ENCODE data around the gene PKM. TPM values are rescaled to one million over a fixed set of nuclear protein-coding genes. Genes with fewer than 3 reads are reported as not detected.

PKM gene
- polyA plus RNA-seq, 3 donors: 681 to 786 (median 709) TPM

DNA sequence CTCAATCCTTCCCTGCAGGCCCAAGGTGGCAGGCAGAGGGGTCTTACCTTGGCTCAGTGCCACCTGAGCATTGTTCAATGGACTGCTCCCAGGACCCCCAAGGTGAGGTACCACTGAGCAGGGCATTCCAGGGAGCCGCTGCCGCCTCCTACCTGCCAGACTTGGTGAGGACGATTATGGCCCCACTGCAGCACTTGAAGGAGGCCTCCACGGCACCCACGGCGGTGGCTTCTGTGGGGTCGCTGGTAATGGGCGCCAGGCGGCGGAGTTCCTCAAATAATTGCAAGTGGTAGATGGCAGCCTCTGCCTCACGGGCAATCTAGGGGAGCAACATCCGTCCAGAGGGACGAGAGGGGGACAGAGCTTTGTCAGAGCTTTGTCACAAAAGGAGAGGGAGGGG is 28.7 kb downstream of the PKM start:
- DNase-seq (ENCODE audit: low read depth in 3 of 3, low spot score in 2 of 3): no peak

DNA sequence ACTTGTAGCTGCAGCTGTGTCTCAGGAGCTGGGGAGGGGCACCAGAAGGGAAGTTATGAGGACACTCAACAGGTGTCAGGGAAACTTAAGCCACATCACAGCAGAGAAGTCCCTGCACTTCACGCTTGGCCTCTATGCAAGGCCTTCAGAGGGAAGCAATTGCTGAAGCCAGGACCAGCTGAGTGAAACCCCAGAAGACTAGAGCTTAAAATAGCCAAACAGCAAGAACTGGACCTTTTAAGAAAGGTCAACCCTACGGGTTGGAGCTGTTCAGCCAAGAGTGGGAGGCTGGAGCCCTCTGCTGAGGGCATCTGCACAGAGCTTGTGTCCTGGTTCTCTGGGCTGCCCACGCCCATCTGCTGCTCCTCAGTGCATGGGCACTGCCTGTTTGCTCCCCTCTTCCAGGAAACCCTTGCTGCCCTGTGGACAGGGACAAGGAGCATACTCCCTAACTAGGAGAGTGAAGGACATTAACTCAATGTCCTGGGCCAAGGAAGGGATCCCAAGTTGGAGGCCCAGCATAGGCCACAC is 29.5 kb downstream of the PKM start:
- DNase-seq (ENCODE audit: low read depth in 3 of 3, low spot score in 2 of 3): no peak

DNA sequence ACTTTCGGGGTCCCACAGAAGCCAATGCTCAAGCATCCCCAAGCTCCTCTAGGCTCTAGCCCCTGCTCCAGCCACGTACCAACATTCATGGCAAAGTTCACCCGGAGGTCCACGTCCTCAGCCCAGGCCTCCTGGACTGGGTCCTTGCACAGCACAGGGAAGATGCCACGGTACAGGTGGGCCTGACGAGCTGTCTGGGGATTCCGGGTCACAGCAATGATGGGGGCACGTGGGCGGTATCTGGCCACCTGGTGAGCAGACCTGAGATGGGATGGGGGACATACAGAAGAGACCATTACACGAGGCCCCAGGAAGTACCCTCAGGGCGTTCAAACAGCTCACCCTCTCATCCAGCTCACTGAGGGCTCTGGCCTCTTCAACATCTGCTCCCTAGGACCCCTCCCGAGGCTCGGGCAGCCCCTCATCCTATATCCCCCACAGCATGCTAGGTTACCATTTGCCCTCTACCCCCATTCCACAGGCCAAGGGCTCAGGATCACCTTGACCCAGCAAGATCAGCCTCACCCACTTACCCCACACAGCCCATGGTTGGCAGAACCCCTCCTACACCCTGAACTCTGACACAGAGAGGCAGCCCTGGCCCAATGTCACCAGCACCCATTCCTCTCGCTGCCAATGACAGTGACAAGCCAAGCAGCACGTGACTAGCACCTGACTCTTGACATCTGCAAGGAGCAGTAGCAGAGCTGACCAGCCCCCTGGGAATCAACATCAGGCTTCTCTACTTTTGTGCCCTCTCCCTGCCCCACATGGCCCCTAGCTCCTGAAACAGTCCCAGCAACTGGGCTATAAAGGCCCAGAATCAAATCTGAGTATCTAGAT is 30.4 kb downstream of the PKM start:
- no peak for DNase-seq (ENCODE audit: low read depth in 3 of 3, low spot score in 2 of 3)

DNA sequence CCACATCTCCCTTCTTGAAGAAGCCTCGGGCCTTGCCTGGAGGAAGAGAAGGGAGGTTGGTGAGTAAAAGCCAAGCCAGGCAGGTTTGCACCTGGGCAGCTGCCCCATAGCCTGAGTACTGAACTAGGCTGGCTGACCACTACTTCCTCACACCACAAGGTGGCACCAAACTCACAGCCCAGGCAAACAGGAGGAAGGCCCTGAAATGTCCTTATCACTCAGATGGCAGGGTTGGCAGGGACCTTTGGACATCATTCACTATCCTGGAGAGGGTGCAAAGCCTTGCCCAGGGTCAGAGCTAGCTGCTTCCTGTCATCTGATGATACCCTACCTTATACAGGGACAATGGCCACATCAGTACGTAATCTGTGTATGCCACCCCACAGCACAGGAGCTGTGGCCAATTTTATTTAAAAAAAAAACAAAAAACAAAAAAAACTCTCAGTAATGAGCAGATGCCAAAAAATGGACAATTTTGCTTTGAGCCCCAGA is 31.2 kb downstream of the PKM start:
- DNase-seq (ENCODE audit: low read depth in 3 of 3, low spot score in 2 of 3): peak in 2 of 3 donors; percentile 50 to 60

DNA sequence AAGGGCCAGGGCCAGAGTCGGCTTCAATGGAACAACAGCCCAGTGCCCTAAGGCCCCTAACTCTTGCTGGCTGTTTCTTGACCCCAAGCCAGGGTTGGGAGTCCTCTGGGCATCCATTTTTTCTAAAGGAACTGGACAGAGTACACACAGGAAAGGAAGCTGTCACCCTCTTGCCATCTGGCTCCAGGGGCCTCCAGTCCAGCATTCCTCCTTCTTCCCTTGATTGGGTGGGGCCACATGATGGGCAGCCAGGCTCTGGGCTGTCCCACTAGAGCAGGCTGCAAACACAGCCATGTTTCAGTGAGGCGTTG is 31.8 kb downstream of the PKM start:
- DNase-seq (ENCODE audit: low read depth in 3 of 3, low spot score in 2 of 3): no peak

DNA sequence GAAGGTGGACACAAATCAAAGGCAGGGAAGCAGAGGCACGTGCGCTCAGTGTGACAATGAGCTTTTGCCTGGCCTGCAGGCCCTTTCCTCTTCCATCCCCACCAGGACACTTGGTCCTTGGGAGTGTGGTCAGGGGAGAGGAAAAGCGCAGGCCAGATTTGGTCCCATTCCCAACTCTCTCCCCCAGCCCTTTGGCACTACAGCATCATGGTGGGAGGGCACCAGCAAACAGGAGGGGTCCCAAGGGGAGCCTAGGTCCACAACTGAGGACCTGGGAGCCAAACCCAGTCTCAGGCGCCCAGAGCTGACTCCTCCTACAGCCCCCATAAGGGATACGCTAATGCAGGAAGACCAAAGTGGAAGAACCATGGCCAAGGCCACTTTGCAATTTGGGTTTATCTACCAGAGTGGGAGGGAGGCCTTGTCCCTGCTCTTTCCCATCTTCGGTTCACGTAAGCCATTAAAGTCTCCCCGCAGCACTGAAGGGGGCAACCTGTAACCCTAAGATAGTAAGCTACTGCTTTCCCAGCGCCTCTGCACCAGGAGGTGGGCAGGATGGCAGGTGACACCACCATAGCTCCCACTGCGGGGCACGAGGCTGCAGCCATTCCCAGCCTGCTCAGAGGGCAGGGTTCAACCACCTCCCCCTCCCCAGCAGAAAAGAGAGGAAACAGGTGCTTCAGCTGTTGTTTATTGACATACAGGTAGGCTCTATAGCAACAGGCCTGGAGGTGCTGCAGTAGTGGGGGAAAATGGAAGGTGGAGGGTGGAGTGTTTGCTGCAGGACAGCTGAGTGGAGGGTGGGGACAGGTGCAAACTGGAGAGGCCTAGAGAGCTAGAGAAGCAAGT is 32.4 kb downstream of the PKM start:
- no peak for DNase-seq (ENCODE audit: low read depth in 3 of 3, low spot score in 2 of 3)

DNA sequence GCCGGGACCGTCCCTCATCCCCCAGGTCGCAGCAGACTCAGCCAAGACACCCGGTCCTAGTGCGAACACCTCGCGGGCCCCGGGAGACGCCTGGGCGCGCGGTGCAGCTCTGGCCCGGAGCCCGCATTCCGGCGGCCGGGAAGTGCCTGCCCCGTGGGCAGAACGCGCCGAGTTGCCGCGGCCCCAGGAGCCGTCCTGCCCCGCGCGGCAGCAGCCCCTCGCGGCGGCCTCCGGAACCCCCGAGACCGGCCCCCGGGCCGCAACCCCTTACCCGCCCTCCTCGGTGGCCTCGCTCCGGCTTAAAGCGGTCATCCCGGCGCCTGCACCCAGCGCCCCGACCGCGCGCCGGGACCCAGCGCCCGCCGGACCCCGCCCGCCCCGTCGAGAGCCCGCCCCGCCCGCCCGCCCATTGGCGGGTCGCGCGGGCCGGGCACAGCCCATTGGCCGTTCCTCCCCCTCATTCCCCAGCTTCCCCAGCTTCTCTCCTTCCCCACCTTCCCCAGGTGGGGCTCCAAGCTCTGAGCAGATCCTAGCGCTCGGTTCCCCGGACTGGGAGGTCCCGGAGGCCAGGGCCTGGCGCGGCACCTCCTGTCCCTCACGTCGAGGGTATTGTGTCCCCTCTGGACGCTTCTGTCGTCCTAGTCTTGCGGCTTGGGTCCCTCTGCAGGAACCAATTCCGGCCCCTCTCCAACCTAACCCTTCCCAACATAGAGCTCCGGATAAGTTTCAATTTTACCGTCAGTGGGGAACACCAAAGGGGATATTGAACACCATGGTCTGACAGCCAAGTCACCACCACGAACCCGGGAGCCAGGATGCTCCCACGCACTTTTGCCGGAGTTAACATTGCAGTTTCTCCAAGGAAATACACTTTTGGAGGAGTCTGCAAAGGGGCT is 33.3 kb downstream of the PKM start, which contains the start of gene GRAMD2A:
Gene GRAMD2A, minus strand, starts transcription at position 328 of the 896 bp plus-strand sequence.
- DNase-seq (ENCODE audit: low read depth in 3 of 3, low spot score in 2 of 3): no peak

DNA sequence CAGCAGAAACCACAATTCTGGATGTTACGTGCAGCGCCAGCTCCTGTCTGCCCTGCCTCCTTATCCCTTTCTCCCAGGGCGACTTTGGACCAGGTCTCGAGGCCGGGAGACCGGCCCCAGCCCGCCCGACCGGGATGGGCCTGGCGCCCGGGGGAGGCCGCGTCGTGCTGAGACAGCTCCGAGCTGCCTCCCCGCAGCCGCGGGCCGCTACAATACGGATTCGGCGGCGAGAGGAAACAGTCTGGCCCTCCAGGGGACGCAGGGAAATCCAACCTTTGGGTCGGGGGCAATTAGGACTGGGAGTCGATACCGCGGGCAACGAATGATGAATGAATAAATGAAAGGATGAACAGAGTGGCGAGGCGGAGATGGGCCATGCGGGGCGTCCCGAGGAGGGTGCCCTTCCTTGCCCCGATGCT is 33.9 kb downstream of the PKM start:
- no peak for DNase-seq (ENCODE audit: low read depth in 3 of 3, low spot score in 2 of 3)

DNA sequence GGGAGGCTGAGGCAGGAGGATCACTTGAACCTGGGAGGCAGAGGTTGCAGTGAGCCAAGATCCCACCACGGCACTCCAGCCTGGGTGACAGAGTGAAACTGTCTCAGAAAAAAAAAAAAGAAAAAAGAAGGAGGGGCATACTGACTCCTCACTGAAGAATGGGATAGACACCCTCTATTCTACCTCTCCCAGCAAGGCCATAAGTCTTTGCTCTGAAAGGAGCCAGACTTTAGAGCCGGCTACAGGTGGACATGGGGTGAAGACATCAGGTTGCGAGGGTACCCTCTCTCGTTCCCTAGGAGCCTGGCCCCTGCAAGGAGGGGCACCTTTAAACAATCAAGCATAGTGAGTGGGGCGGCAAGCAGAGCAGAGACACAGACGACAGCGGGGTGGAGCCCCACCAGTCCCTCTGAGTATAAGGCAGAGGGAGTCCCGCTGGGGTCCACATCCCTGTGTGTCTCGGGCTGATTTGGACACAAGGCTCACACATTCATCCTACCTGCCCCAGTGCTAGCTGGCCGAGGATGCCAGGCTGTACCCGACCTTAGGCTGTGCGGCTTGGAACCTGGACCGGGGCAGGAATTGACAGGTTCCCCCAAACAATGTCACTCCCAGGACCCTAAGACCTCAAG is 34.5 kb downstream of the PKM start:
- DNase-seq (ENCODE audit: low read depth in 3 of 3, low spot score in 2 of 3): no peak

DNA sequence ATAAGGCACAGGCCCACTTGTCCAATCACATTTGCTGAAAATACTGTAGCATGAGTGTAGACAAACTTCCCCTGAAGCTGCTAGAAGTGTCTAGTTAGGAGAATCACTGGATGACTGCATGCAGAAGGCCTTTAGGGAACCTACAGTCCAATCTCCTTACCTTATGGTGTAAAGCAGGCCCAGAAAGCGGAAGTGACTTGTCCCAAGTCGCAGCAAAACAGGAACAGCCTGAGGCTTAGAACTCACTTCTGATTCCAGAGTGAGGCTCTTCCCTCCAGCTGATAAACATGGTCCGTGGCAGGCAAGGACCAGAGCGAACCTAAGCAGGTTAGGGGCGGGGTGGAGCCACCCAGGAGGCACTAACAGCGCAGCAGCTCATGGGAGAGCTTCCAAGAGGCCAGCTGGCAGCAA is 35.9 kb downstream of the PKM start:
- no peak for DNase-seq (ENCODE audit: low read depth in 3 of 3, low spot score in 2 of 3)

DNA sequence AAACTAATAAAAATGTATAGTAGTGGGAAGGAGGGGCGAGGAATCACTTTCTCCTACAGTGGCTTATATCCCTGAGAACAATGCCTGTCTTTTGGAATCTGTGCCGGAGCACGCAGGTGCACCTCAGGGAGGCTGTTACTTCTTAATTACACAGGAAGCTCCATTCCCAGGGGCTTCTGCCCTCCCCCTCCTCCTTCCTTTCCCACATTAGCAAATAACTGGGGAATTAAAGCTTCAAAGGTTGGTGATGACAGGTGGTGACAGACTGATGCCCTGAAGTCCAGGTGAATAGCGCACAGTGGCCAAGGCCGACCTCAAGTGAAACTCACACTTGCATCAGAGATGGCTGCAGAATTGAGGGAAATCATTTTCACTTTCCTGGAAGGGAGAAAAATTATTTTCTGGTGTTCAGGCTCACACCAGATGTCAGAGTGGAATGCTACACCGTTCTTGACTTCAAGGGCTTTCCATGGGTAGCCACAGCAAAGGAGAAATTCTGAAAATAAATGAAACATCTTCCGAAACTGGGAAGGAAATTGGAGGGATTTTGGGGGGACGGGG is 37.1 kb downstream of the PKM start:
- no peak for DNase-seq (ENCODE audit: low read depth in 3 of 3, low spot score in 2 of 3)

DNA sequence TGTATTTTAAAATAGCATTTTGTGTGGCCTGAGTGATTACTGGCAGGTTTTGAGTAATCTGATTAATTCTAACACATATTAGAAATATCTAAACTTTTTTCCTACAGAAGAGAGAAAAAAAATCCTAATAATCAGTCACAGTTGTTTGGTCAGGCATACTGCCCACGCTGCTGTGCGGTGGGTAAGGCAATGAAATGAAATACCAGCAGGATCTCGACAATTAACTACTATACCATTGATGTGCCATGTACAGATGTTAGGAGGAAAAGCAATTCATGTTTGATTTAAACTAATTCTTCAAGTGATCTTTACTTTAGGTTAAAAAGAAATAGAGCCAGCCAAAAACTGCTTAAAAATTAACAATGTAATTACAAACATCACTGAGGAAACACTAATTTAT is 38.6 kb downstream of the PKM start:
- DNase-seq (ENCODE audit: low read depth in 3 of 3, low spot score in 2 of 3): no peak

DNA sequence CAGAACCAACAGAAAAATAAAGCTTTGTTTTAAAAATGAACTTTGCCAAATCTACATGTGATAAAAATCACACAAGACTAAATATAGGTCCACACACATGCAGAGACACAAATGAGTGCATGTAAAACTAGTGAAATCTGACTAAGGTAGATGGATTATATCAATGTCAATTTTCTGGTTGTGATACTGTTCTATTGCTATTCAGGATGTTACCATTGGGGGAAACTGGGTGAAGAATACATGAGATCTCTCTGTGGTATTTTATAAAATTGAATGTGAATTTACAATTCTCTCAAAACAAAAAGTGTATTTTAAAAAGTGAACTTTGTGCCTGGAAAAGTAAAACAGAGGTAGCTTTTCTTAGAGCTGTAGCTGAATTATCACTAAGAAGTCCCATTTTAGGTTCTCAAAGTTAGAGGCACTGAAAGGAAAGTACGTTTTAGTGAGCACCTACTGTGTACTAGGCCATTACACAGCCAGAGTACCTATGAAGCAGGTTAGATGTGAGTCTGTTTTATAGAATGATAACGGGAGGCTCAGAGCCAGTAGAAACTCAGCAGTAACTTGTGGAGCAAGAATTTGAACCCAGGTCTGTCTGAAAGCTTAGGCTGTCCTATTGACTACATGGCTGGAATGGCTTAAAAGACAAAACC is 41.6 kb downstream of the PKM start:
- DNase-seq (ENCODE audit: low read depth in 3 of 3, low spot score in 2 of 3): no peak

DNA sequence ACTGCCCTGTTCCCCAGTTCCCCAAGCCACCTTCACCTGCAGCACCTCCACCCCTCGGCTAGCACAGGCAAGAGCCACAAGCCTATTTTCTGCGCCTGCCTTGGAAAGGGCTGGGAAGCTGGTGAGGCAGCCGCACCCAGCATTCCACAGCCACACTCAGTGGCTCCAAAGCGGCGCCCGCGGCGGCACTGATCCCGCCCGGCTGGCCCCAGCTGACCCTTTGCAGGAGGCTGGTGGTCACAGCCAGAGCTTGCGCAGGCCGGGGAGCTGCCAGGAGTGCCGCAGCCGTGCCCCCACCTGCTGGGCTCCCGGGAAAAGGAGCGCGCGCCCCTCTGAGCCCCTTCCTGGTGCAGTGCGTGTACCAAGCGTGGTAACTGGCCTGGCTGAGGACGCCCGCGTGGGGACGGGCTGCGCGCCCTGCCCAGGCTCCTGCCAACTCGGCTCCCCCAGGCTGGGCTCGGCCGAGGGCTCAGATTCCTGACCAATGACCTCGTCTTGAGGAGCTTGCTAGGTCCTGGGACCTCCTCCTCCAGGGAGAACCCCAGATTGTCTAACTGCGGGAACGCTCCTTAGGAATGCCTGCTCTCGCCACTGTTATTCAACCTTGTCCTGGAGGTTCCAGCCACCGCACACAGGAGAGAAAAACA is 46.7 kb downstream of the PKM start:
- no peak for DNase-seq (ENCODE audit: low read depth in 3 of 3, low spot score in 2 of 3)

DNA sequence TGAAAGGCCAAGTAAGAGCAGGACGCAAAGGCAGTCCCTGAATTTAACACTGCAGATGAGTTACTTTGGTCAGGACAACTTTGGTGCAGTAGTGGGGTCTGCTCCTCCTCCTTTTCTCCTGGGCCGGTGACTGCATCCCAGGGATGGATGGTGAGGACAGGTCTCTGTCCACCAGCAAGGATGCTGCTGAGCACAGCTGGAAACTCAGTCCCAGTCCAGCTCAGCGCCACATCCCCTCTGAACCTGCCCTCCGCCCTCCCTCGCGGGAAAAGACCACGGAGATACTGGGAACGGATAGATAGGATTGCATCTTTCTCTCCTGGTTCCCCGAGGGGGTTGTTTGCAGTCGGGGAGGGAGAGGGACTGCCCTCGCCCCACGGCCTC is 47.2 kb downstream of the PKM start:
- no peak for DNase-seq (ENCODE audit: low read depth in 3 of 3, low spot score in 2 of 3)

DNA sequence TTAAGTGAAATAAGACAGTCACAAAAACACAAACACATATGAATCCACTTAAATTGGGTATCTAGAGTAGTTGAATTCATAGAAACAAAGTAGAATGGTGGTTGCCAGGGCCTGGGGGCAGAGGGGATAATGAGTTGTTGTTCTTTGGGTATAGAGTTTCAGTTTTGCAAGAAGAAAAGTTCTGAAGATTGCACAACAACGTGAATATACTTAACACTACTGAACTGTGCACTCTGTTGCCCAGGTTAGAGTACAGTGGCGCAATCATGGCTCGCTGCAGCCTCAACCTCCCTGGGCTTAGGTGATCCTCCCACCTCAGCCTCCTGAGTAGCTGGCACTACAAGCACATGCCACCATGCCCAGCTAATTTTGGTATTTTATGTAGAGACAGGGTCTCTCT is 48.3 kb downstream of the PKM start:
- no peak for DNase-seq (ENCODE audit: low read depth in 3 of 3, low spot score in 2 of 3)

DNA sequence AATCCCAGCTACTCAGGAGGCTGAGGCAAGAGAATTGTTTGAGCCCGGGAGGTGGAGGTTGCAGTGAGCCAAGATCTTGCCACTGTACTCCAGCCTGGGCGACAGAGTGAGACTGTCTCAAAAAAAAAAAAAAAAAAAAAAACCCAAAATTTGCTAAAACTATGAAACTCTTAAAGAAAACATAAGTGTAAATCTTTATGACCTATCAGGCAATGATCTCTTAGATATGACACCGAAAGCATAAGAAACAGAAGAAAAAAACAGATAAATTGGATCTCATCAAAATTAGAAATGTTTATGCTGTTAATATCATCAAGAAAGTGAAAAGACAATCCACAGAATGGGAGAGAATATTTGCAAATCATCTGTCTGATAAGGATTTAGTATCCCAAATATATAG is 48.7 kb downstream of the PKM start:
- no peak for DNase-seq (ENCODE audit: low read depth in 3 of 3, low spot score in 2 of 3)

DNA sequence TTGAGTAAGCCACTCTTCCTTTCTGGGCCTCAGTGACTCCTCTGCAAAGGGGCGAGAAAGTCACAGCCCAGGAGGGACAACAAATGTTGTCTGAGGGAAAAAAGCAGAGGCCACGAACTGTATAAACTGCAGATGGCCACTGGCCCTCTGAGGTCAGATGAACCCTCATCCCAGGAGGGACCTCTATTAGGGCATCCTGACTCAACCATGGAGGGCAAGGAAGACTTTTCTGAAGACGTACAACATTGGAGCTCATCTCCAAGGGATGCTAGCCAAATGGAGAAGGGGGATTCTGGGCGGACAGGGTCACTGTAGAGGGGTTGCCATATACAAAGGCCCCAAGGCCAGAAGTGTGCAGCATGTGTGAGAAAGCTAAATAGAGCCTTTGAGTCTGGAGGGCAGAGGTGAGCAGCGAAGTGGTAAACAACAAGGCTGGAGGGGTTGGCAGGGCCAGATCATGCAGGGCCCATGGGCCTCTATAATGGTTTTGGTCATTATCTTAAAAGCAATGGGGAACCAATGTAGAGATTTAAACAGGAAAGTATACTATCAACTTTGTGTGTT is 50.1 kb downstream of the PKM start:
- DNase-seq (ENCODE audit: low read depth in 3 of 3, low spot score in 2 of 3): no peak

Data from right renal cortex interstitium (tissue), 3 donors.